Fibroblast of the conjunctiva (primary cell): ENCODE results near the gene P2RY8.
"Not testable (repeated sequence)": the region's sequence is repeated elsewhere in the genome, so short reads cannot be mapped to it uniquely, and the experiment has no call there.

Experiments
- DNase-seq: peaks from one replicate; pipeline ENCODE4 v3.0.0-alpha.2; 2010; ENCODE audit warnings: low read depth

Gene P2RY8

DNA sequence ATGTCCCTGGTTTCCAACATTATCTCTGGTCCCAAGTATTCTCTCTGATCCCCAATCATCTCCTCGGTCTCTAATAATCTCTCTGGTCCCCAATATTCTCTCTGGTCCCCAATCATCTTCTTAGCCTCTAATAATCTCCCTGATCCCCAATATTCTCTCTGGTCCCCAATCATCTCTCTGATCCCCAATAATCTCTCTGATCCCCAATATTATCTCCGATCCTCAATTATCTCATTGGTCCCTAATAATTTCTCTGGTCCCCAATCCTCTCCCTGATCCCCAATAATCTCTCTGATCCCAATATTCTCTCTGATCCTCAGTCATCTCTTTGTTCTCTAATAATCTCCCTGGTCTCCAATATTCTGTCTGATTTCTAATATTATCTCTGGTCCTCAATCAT lies 16.6 kb downstream of the P2RY8 start:
- no peak for DNase-seq

DNA sequence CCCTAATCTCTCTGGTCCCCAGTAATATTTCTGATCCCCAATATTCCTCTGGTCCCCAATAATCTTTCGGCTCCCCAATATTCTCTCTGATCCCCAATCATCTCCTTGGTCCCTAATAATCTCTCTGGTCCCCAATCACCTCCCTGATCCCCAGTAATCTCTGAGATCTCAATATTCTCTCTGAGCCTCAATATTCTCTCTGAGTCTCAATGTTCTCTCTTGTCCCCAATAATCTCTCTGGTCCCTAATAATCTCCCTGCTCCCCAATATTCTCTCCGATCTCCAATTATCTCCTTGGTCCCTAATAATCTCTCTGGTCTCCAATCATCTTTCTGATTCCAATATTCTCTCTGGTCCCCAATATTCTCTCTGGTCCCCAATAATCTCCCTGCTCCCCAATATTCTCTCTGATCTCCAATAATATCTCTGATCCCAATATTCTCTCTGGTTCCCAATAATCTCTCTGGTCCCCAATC lies 17.9 kb downstream of the P2RY8 start:
- DNase-seq, result no peak

DNA sequence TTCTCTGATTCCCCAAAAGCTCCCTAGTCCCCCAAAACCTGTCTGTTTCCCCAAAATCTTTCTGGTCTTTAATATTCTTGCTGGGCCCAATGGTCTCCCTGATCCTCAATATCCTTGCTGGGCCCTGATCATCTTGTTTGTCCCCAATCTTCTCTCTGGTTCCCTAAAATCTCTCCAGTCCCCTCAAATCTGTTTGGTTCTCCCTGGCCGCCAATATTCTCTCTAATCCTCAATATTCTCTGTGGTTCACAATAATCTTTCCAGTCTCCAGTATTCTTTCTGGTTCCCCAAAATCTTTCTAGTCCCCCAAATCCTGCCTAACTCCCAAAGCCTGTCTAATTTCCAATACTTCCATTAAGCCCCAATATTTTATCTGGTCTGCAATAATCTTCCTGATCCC lies 18.5 kb downstream of the P2RY8 start:
- DNase-seq, result no peak

DNA sequence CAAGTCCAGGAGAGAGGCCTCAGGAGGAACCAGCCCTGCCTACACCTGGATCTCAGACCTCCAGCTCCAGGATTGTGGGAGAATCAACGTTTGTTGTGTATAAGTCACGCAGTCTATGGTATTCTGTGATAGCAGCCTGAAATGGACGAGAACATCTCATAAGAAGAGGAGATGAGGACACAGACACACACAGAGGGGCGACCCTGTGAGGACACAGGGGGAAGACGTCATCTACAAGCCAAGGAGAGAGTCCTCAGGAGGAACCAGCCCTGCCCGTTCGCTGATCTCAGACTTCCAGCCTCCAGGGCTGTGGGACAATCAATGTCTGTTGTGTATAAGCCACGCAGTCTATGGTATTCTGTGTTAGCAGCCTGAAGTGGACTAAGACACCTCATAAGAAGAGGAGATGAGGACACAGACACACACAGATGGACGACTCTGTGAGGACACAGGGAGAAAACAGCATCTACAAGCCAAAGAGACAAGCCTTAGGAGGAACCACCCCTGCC lies 20.3 kb downstream of the P2RY8 start:
- no peak for DNase-seq

DNA sequence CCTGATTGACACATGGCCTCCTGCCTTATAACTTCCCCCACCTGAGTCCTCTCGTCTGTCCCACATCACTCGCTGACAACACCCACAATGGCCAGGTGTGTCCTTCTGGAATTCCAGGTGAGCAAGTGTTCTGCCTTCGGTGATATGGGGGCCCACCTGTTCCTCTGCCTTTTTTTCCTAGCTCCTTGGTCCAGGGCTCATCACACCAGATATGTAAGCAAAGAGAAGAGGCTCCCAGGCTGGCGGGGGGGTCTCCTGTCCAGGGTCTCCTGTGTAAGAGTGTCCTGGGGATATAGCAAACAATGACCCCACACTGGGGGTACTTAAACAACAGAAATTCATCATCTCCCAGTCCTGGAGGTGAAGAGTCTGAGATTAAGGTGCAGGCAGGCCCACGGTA lies 25.2 kb downstream of the P2RY8 start:
- DNase-seq, result no peak

DNA sequence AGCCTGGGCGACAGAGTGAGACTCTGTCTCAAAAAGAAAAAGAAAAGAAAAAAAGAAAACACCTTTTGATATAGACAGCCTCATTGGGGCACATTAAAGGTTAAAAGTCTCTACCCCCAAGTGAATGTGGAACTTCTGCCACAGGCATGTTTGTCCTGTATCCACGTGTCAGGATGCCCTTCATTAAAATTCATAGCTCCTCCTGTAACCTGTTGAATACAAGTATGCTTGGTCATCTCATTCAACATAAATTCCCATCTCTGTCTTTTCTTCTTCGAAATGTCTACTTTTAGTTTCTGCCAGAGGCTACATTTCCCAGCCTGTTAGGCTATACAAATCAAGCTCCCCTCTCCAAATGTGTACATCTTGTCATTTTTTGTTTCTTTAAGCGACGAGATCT lies 25.8 kb downstream of the P2RY8 start:
- no peak for DNase-seq

DNA sequence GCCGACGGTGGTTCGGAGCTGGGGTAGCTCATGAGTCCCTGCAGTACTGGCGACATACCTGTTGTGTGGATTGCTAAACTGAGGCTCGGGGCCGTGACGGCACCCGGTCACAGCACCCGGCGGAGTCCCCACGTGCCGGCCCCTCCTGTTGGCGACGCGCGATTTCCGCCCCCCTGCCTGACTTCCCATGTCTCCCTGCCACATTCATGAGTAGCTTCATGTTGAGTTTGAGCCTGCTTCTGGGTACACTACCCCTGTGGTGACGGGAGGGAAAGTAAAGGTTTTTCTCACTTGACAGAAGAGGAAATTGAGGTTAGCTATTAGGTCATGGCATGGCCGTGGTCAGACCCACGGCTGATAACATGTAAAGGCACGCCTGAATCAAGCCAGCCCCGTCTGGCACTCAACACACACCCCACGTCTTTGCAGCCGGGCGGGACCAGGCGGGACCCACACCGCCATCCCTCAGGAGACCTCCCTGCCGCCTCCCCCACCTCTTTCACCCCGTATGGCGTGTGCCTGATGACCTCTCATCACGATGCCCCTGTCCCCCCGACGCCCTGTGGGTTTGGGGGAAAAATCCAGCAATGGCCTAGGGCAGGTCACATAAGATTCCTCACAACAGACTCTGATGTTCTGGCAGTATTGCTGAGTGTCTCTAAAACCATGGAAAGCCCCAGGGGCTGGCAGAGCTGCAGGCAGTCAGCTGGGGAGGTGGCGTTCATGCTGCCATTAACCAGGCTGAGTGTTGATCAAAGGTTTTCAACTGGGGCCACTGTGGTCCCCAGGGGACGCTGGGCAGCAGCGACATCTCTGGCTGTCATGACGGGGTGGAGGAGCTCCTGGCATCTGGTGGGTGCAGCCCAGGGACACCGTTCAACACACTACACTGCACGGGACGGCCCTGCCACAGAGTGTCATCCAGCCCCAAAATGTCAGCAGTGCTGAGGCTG lies 29.2 kb downstream of the P2RY8 start:
- DNase-seq, result no peak

DNA sequence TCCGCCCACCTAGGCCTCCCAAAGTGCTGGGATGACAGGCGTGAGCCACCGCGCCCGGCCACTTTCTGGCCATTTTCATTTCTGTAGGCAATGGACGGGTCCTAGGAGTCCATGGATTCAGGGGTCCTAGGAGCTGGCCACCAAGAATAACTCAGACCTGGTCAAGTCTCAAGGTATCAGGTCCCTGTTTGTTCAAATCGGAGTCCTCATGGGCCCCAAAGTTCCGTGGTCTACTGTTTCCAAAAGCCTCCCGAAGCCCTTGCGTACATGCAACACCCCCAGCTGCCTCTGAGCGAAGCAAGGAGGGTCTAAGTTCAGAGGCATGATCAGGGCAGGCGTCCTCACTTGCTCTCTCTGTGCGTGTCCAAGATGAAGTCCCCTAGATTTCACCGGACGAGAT lies 30.1 kb downstream of the P2RY8 start:
- no peak for DNase-seq

DNA sequence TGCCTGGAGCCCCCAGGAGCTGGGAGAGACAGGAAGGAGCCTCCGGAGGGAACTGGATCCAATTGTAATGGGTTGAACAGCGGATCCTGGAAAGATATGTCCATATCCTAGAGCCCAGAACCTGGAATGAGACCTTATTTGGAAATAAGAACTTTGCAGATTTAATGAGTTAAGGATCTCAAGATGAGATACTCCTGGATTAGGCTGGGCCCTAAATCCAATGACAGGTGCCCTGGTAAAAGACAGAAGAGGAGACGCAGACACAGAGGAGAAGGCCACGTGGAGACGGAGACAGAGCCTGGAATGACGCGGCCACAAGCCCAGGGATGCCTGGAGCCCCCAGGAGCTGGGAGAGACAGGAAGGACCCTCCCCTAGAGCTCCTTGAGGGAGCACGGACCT lies 34.1 kb downstream of the P2RY8 start:
- no peak for DNase-seq

DNA sequence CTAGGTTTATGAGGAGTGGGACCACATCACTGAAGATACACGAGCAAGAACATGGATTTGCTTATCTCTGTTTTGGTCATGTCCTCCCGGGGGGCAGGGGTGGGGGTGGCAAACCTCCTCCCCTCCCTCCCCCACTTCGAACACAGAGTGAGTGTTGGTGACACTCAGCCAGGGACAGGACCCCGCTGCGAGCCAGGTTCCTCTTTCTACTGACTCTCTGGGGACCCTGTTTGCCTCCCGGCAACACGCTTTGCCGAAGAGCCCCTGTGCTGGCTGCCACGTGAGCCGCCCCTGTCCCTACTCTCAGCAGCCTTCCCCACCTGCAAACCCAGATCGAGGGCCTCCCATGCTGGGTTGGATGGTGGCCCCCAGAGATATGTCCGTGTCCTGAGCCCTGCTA lies 34.7 kb downstream of the P2RY8 start:
- no peak for DNase-seq

DNA sequence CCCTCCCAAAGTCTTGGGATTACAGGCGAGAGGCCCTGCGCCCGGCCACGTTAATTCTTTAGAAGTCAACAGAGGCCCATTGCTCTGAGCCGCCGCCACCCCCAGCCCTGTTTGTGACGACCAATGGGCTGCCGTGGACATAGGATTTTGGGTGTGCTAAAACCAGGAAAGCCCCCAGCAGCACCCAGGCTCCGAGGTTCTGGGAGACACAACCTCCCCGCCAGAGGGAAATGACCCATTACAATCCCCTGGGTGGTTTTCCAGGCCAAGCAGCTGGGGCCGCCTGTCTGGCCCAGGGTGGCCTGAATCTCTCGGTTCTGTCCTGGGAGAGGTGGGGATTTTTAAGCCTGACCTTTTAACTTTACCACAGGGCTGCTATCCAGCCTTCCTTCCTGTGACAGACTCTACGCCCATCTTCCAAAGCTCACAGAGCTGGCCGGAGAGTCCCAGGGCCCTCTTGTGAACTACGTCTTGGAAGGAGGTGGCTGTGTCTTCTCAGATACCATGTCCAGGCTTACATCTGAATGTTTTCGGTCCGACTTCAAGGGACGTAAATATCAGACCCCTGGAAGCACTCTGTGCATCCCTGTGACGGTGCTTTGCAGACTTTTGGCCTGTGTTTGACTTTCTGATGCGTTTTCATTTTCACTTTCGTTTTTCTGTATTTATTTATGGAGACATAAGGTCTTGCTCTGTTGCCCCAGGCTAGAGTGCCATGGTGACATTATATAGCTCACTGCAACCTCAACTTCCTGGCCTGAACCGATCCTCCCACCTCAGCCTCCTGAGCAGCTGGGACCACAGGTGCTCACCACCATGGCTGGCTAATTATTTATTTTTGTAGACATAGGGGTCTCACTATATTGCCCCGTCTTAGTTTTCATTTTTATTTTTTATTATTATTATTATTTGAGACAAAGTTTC lies 36.0 kb downstream of the P2RY8 start:
- no peak for DNase-seq

DNA sequence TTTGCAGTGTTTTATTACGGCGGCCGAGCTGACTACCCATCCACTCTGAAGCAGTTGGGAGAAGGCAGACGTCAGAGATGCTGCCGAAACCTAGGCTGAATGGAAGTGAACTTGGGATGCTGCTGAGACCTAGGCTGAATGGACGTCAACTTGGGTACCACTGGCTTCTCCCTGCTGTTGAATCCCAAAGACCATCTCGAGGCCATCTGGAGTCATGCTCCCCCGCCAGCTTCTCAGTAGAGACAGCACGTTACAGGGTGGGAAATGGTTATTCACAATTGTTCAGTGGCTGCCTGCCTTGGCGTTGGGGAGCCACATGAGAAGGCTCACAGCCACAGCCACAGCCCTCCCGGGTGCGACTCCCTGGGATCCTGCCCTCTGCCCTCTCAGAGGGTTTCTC lies 40.9 kb downstream of the P2RY8 start:
- no peak for DNase-seq

DNA sequence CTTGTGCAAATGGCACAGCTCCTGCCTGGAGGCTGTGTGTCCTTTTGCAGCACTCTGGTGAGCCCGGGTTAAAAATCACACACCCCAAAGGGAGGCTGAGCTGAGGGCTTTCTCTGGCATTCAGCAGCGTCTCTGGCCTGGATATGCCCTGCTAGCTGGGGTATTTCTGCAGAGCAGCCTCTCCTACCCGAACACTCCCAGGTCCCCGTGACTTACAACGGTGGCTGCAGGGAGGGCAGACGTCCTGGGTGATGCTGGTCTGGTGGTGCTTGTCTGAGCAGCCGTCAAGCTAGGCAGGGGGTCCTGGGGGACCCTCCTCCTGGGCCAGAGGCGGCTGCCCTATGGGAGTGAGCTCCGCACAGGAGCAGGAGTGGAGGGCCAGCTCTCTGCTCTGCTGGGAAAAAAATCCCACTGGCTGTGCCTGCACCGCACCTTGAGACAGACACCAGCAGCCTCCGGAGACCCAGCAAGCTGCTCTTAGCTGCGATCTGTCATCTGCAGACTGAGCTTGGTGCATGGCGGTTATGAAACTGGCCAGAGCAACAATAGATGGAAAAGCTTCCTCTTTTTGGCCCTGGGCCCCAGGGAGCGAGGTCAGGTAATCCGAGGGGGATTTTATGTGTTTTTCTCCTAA lies 43.0 kb downstream of the P2RY8 start:
- no peak for DNase-seq

DNA sequence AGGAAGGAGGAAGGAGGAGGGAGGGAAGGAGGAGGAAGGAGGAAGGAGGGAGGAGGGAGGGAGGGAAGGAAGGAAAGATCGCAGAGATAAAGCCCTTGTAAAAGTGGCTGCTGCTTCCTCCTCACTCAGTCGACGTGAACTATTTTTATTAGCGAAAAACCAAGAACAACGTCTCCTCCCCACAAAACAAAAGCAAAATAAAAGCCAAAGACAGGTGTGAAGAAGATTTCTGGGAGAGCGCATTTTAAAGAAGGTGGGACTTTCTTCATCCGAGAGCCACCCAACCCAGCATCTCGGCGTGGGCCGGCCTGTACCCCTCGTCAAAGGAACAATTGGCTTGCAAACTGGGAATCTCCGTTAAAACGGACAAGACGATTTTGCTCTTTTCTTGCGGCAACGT lies 43.6 kb downstream of the P2RY8 start:
- DNase-seq, result no peak

DNA sequence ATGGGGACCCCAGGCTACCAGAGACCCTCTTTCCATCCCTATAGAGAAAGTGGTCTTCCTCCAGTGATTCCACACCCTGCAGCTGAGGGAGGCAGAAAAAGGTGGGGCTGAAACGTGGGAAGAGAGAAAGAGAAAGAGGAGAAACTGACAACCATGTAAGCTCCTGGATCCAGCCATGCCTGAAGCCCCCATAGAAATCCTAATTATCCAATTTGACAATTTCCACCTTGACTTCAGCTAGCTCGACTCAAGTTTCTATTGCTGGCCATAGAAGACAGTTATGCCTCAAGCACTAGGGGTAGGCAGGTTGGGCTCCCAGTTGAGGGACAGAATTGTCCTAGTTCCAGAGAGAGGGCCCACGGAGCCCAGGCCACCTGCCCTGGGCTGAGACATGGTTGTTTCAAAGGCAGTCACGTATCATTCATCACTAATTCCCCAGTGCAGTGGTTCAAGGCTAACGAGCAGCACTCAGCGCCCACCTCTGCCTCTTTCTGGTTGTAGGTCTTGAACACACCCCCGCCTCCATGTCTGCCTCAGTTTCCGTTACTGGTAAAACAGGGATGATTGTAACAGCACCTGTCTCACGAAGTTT lies 44.5 kb downstream of the P2RY8 start:
- DNase-seq, result no peak

DNA sequence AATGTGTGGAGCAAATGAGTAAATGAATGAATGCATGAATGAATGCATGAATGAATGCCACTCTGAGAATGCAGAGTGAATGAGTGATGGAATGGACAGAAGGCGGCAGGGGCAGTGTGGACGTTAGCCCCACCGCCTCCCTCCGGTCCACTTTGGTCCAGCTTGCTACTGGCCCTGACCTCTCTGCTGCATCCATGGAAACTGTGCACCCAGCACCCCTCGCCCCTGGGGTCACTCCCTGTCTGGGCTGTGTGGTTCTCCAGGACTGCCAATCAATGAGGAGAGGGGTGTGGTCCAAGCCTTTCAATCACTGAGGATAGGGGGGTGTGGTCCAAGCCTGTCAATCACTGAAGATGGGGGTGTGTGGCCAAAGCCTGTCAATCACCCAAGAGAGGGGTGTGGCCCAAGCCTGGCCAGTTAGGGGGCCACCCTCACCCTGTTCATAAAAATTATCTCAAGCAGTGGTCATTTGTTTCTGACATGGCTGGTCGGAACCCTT lies 45.1 kb downstream of the P2RY8 start:
- no peak for DNase-seq

DNA sequence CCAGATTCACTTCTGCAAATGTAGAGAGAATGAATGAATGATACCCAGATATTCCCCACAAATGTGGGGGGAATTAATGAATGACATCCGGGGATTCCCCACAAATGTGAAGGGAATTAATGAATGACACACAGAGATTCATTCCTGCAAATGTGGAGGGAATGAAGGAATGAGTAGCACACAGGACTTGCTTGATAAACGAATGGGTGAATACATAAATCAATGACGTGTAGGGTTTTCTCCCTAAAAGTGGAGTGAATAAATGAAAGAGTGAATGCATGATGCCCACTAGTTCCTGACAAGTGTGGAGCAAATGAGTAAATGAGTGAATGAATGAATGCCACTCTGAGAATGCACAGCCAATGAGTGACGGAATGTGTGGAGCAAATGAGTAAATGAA lies 45.7 kb downstream of the P2RY8 start:
- not testable (repeated sequence) for DNase-seq

DNA sequence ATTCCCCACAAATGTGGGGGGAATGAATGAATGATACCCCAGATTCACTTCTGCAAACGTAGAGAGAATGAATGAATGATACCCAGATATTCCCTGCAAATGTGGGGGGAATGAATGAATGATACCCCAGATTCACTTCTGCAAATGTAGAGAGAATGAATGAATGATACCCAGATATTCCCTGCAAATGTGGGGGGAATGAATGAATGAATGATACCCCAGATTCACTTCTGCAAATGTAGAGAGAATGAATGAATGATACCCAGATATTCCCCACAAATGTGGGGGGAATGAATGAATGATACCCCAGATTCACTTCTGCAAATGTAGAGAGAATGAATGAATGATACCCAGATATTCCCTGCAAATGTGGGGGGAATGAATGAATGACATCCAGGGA lies 46.3 kb downstream of the P2RY8 start:
- DNase-seq, result not testable (repeated sequence)

DNA sequence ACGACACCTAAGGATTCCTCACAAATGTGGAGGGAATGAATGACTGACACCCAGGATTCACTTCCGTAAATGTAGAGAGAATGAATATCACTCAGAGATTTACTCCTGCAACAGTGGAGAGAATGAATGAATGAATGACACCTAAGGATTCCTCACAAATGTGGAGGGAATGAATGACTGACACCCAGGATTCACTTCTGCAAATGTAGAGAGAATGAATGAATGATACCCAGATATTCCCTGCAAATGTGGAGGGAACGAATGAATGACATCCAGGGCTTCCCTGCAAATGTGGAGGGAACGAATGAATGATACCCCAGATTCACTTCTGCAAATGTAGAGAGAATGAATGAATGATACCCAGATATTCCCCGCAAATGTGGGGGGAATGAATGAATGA lies 47.6 kb downstream of the P2RY8 start:
- DNase-seq, result not testable (repeated sequence)

DNA sequence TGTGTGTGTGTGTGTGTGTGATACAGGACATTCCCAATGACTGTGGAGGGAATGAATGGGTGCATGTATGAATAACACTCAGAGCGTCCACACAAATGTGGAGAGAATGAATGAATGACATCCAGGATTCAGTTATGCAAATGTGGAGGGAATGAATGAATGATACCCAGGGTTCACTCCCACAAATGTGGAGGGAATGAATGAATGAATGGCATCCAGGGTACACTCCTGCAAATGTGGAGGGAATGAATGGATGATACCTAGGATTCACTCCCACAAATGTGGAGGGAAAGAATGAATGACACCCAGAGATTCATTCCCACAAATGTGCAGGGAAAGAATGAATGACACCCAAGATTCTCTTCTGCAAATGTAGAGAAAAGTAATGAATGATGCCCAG lies 48.2 kb downstream of the P2RY8 start:
- DNase-seq, result no peak

DNA sequence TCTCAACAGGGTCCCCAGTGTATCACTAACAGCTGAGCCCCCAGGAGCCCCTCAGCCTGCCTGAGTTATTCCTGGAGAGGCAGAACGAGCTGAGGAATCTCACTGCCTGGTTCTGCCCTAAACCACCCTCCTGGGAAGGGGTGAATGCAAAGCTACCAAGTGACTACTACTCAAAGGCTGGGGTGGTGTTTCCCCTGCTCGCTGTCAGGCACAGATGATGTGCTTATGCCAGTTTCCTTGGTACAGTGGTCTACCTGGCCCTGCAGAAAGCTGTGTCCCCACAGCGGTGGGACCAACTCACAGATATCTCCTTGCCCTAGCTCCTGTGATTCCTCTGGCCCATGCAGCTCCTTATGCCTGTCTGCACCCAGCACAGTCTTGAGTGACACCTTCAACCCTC lies 48.8 kb downstream of the P2RY8 start:
- DNase-seq, result no peak

DNA sequence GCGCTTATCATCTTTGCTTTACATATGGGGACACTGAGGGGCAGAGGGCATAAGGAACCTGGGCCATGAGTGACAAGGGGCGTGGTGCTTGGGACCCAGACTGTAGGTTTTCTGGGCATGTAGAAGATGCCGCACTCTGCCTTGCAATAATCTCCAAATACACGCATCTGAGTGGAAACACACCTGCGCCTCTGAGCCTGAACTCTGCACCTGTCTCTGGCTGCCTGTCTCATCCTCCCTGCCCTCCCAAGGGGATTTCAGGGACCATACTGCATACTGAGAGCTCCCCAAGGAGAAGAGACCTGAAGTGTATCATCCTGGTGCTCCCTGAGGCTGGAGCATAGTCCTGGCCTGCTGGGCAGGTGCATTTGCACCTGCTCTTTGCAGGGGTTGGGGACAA lies 49.6 kb downstream of the P2RY8 start:
- DNase-seq, result no peak
